Measurements from ENCODE around the gene B3GNT7.

B3GNT7 gene

GRCh38 chr2:231357048-231357447 is 38.5 kb upstream of the B3GNT7 start:
- Histone ChIP-seq H3K4ac (ENCODE audit: low read depth, low read length) (no peak overlapping the region), H3K27ac (ENCODE audit: low read depth, low read length) (no peak overlapping the region), H3K4me3 (ENCODE audit: low read length) (no peak overlapping the region), H3K9ac (ENCODE audit: low read length) (no peak overlapping the region), H3K79me1 (ENCODE audit: low read length) (no peaks in the 10 kb centered on the region), H3K36me3 (ENCODE audit: control insufficient read depth, insufficient read depth, low read length) (no peaks in the 10 kb centered on the region), H2BK5ac (ENCODE audit: low read length) (no peak overlapping the region), H3K18ac (ENCODE audit: low read length) (no peak overlapping the region), H3K4me1 (ENCODE audit: control insufficient read depth, low read depth, low read length) (peaks cover 8% of the 10 kb centered on the region), H2BK120ac (ENCODE audit: low read depth, low read length) (no peak overlapping the region), H4K5ac (ENCODE audit: low read length) (no peak overlapping the region), H3K79me2 (ENCODE audit: control insufficient read depth, insufficient read depth, low read length) (no peaks in the 10 kb centered on the region), H3K56ac (ENCODE audit: low read length) (peak overlapping the region; percentile 60), H3K4me2 (ENCODE audit: low read length) (no peak overlapping the region), H3K27me3 (ENCODE audit: insufficient read depth, low read length, poor library complexity) (no peaks in the 10 kb centered on the region), H4K8ac (ENCODE audit: low read depth, low read length) (no peak overlapping the region), H2BK15ac (replicated peaks; ENCODE audit: low read depth) (no peak overlapping the region), H3K23ac (ENCODE audit: low read length) (no peak overlapping the region), H2AK5ac (ENCODE audit: low read length) (no peak overlapping the region)
- DNase-seq, result no peak
- no CpG with 5 or more reads among the region's 7 CpGs for WGBS (ENCODE audit: extremely low coverage, insufficient coverage, low lambda C conversion rate)

- DNase-seq, result no peak
- Histone ChIP-seq H3K56ac (ENCODE audit: low read length) (peak overlapping the region; percentile 20), H4K8ac (ENCODE audit: low read depth, low read length) (no peak overlapping the region), H3K4me3 (ENCODE audit: low read length) (no peak overlapping the region), H3K27ac (ENCODE audit: low read depth, low read length) (no peak overlapping the region), H3K4me2 (ENCODE audit: low read length) (no peak overlapping the region), H3K79me2 (ENCODE audit: control insufficient read depth, insufficient read depth, low read length) (no peaks in the 10 kb centered on the region), H2AK5ac (ENCODE audit: low read length) (no peak overlapping the region), H3K36me3 (ENCODE audit: control insufficient read depth, insufficient read depth, low read length) (no peaks in the 10 kb centered on the region), H4K5ac (ENCODE audit: low read length) (no peak overlapping the region), H3K18ac (ENCODE audit: low read length) (no peak overlapping the region), H3K9ac (ENCODE audit: low read length) (no peak overlapping the region), H3K4me1 (ENCODE audit: control insufficient read depth, low read depth, low read length) (peaks cover 8% of the 10 kb centered on the region), H2BK15ac (replicated peaks; ENCODE audit: low read depth) (no peak overlapping the region), H3K23ac (ENCODE audit: low read length) (no peak overlapping the region), H3K79me1 (ENCODE audit: low read length) (no peaks in the 10 kb centered on the region), H3K4ac (ENCODE audit: low read depth, low read length) (no peak overlapping the region), H2BK5ac (ENCODE audit: low read length) (no peak overlapping the region), H2BK120ac (ENCODE audit: low read depth, low read length) (no peak overlapping the region), H3K27me3 (ENCODE audit: insufficient read depth, low read length, poor library complexity) (no peaks in the 10 kb centered on the region)
- WGBS (ENCODE audit: extremely low coverage, insufficient coverage, low lambda C conversion rate), result no CpG with 5 or more reads among the region's 4 CpGs
These were observed 37.6 kb upstream of the B3GNT7 start for GRCh38 chr2:231357931-231358330.

- H2AK5ac ChIP-seq (ENCODE audit: low read length), result no peak overlapping the region
- H3K79me2 ChIP-seq (ENCODE audit: control insufficient read depth, insufficient read depth, low read length), result no peaks in the 10 kb centered on the region
- no peak overlapping the region for H3K9ac ChIP-seq (ENCODE audit: low read length)
- no peak overlapping the region for H2BK5ac ChIP-seq (ENCODE audit: low read length)
- peaks cover 8% of the 10 kb centered on the region for H3K4me1 ChIP-seq (ENCODE audit: control insufficient read depth, low read depth, low read length)
- no peaks in the 10 kb centered on the region for H3K27me3 ChIP-seq (ENCODE audit: insufficient read depth, low read length, poor library complexity)
- H3K27ac ChIP-seq (ENCODE audit: low read depth, low read length), result no peak overlapping the region
- H3K36me3 ChIP-seq (ENCODE audit: control insufficient read depth, insufficient read depth, low read length), result no peaks in the 10 kb centered on the region
- H3K4ac ChIP-seq (ENCODE audit: low read depth, low read length), result no peak overlapping the region
- H3K23ac ChIP-seq (ENCODE audit: low read length), result no peak overlapping the region
- no CpG with 5 or more reads among the region's 10 CpGs for WGBS (ENCODE audit: extremely low coverage, insufficient coverage, low lambda C conversion rate)
- H3K18ac ChIP-seq (ENCODE audit: low read length), result no peak overlapping the region
- no peak overlapping the region for H3K4me2 ChIP-seq (ENCODE audit: low read length)
- H3K56ac ChIP-seq (ENCODE audit: low read length), result peak overlapping the region; percentile 11
- no peaks in the 10 kb centered on the region for H3K79me1 ChIP-seq (ENCODE audit: low read length)
- no peak overlapping the region for H2BK120ac ChIP-seq (ENCODE audit: low read depth, low read length)
- no peak overlapping the region for H3K4me3 ChIP-seq (ENCODE audit: low read length)
- H2BK15ac ChIP-seq (replicated peaks; ENCODE audit: low read depth), result no peak overlapping the region
- no peak for DNase-seq
- H4K8ac ChIP-seq (ENCODE audit: low read depth, low read length), result no peak overlapping the region
- H4K5ac ChIP-seq (ENCODE audit: low read length), result no peak overlapping the region
These were observed 36.1 kb upstream of the B3GNT7 start for GRCh38 chr2:231359441-231359840.

- Histone ChIP-seq H2BK5ac (ENCODE audit: low read length) (no peak overlapping the region), H3K27ac (ENCODE audit: low read depth, low read length) (no peak overlapping the region), H3K4ac (ENCODE audit: low read depth, low read length) (no peak overlapping the region), H2BK120ac (ENCODE audit: low read depth, low read length) (no peak overlapping the region), H3K79me2 (ENCODE audit: control insufficient read depth, insufficient read depth, low read length) (no peaks in the 10 kb centered on the region), H3K18ac (ENCODE audit: low read length) (no peak overlapping the region), H3K23ac (ENCODE audit: low read length) (no peak overlapping the region), H3K4me3 (ENCODE audit: low read length) (no peak overlapping the region), H3K36me3 (ENCODE audit: control insufficient read depth, insufficient read depth, low read length) (no peaks in the 10 kb centered on the region), H4K8ac (ENCODE audit: low read depth, low read length) (no peak overlapping the region), H3K79me1 (ENCODE audit: low read length) (no peaks in the 10 kb centered on the region), H3K27me3 (ENCODE audit: insufficient read depth, low read length, poor library complexity) (no peaks in the 10 kb centered on the region), H3K9ac (ENCODE audit: low read length) (no peak overlapping the region), H3K56ac (ENCODE audit: low read length) (peak overlapping the region; percentile 44), H3K4me2 (ENCODE audit: low read length) (no peak overlapping the region), H4K5ac (ENCODE audit: low read length) (no peak overlapping the region), H2BK15ac (replicated peaks; ENCODE audit: low read depth) (no peak overlapping the region), H3K4me1 (ENCODE audit: control insufficient read depth, low read depth, low read length) (peaks cover 8% of the 10 kb centered on the region), H2AK5ac (ENCODE audit: low read length) (no peak overlapping the region)
- DNase-seq, result no peak
- WGBS (ENCODE audit: extremely low coverage, insufficient coverage, low lambda C conversion rate), result no CpG with 5 or more reads among the region's 11 CpGs
These were observed 35.6 kb upstream of the B3GNT7 start for GRCh38 chr2:231359948-231360347.

GRCh38 chr2:231360401-231360800 is 35.1 kb upstream of the B3GNT7 start:
- Histone ChIP-seq H3K36me3 (ENCODE audit: control insufficient read depth, insufficient read depth, low read length) (no peaks in the 10 kb centered on the region), H3K4me1 (ENCODE audit: control insufficient read depth, low read depth, low read length) (peaks cover 6% of the 10 kb centered on the region), H2AK5ac (ENCODE audit: low read length) (no peak overlapping the region), H2BK15ac (replicated peaks; ENCODE audit: low read depth) (no peak overlapping the region), H3K4ac (ENCODE audit: low read depth, low read length) (no peak overlapping the region), H3K79me1 (ENCODE audit: low read length) (no peaks in the 10 kb centered on the region), H2BK120ac (ENCODE audit: low read depth, low read length) (no peak overlapping the region), H3K27me3 (ENCODE audit: insufficient read depth, low read length, poor library complexity) (no peaks in the 10 kb centered on the region), H2BK5ac (ENCODE audit: low read length) (no peak overlapping the region), H3K4me2 (ENCODE audit: low read length) (no peak overlapping the region), H3K27ac (ENCODE audit: low read depth, low read length) (no peak overlapping the region), H3K23ac (ENCODE audit: low read length) (no peak overlapping the region), H3K79me2 (ENCODE audit: control insufficient read depth, insufficient read depth, low read length) (no peaks in the 10 kb centered on the region), H4K8ac (ENCODE audit: low read depth, low read length) (no peak overlapping the region), H3K18ac (ENCODE audit: low read length) (no peak overlapping the region), H4K5ac (ENCODE audit: low read length) (no peak overlapping the region), H3K56ac (ENCODE audit: low read length) (peak overlapping the region; percentile 6), H3K9ac (ENCODE audit: low read length) (no peak overlapping the region), H3K4me3 (ENCODE audit: low read length) (no peak overlapping the region)
- peak; percentile 62 for DNase-seq
- WGBS (ENCODE audit: extremely low coverage, insufficient coverage, low lambda C conversion rate), result no CpG with 5 or more reads among the region's 11 CpGs

- Histone ChIP-seq H3K23ac (ENCODE audit: low read length) (no peak overlapping the region), H4K8ac (ENCODE audit: low read depth, low read length) (no peak overlapping the region), H3K9ac (ENCODE audit: low read length) (no peak overlapping the region), H3K18ac (ENCODE audit: low read length) (no peak overlapping the region), H3K79me1 (ENCODE audit: low read length) (no peaks in the 10 kb centered on the region), H2BK120ac (ENCODE audit: low read depth, low read length) (no peak overlapping the region), H3K4me1 (ENCODE audit: control insufficient read depth, low read depth, low read length) (peaks cover 3% of the 10 kb centered on the region), H3K4me2 (ENCODE audit: low read length) (no peak overlapping the region), H3K56ac (ENCODE audit: low read length) (peak overlapping the region; percentile 22), H3K4ac (ENCODE audit: low read depth, low read length) (no peak overlapping the region), H3K79me2 (ENCODE audit: control insufficient read depth, insufficient read depth, low read length) (no peaks in the 10 kb centered on the region), H2BK5ac (ENCODE audit: low read length) (no peak overlapping the region), H4K5ac (ENCODE audit: low read length) (no peak overlapping the region), H3K4me3 (ENCODE audit: low read length) (no peak overlapping the region), H3K27me3 (ENCODE audit: insufficient read depth, low read length, poor library complexity) (no peaks in the 10 kb centered on the region), H2AK5ac (ENCODE audit: low read length) (no peak overlapping the region), H3K36me3 (ENCODE audit: control insufficient read depth, insufficient read depth, low read length) (no peaks in the 10 kb centered on the region), H2BK15ac (replicated peaks; ENCODE audit: low read depth) (no peak overlapping the region), H3K27ac (ENCODE audit: low read depth, low read length) (no peak overlapping the region)
- DNase-seq, result no peak
- WGBS (ENCODE audit: extremely low coverage, insufficient coverage, low lambda C conversion rate), result no CpG with 5 or more reads among the region's 13 CpGs
These were observed 34.6 kb upstream of the B3GNT7 start for GRCh38 chr2:231360881-231361371.

Data from mesendoderm (in vitro differentiated cells).